HEK293 (cell line): ENCODE results near the gene DIO3.

Experiments
- CTCF ChIA-PET: fragments of 350-600 bp; formaldehyde crosslinking; extraction: SDS; loops from one replicate; lab custom pipeline; 2021; ENCODE audit warnings: antibody characterized with exemption; lab: Yijun Ruan, JAX
- POLR2A ChIA-PET: fragments of 300-600 bp; formaldehyde crosslinking; extraction: SDS; loops from one replicate; lab custom pipeline; 2020; ENCODE audit warnings: antibody characterized with exemption, inconsistent platforms; lab: Yijun Ruan, JAX
- H3K27ac ChIP-seq: fragments of 200-500 bp; sonication (Bioruptor generic); 2 replicates; pipeline ENCODE4 v1.5.1; 2014; ENCODE audit warnings: low read depth, low read length, control low read depth, inconsistent platforms; ENCODE audit errors: extremely low read depth
- H3K36me3 ChIP-seq, 2 experiments: fragments of 200-500 bp in 1 of 2; sonication (Bioruptor generic) in 1 of 2; 1 replicate in 1 of 2; 2 replicates in 1 of 2; pipeline ENCODE4 v1.5.1; 2014 to 2017; ENCODE audit warnings: inconsistent platforms in 2 of 2, low read length in 2 of 2; ENCODE audit not compliant: control insufficient read depth in 2 of 2, insufficient read depth in 1 of 2
- H3K4me1 ChIP-seq: fragments of 200-500 bp; sonication (Bioruptor generic); 2 replicates; pipeline ENCODE4 v1.5.1; 2014; ENCODE audit warnings: mild to moderate bottlenecking, low read length, inconsistent platforms; ENCODE audit not compliant: control insufficient read depth, insufficient read depth
- H3K4me3 ChIP-seq: 2 replicates; pipeline ENCODE4 v1.5.1; 2011; ENCODE audit warnings: low read depth, mild to moderate bottlenecking, control low read depth, low read length, moderate library complexity
- H3K9me3 ChIP-seq: fragments of 200-500 bp; sonication (Bioruptor generic); 2 replicates; pipeline ENCODE4 v1.5.1; 2014; ENCODE audit warnings: low read depth, low read length, inconsistent platforms; ENCODE audit not compliant: control insufficient read depth, insufficient read depth
- GLI4 ChIP-seq: fragments of 450-650 bp; formaldehyde crosslinking; IDR thresholded peaks from 2 replicates; pipeline ENCODE4 v1.5.1; 2016; ENCODE audit warnings: missing biosample characterization, missing genetic modification characterization
- GLIS1 ChIP-seq: fragments of 450-650 bp; formaldehyde crosslinking; IDR thresholded peaks from 2 replicates; pipeline ENCODE4 v1.5.1; 2016; ENCODE audit warnings: missing biosample characterization, missing genetic modification characterization
- KLF10 ChIP-seq: fragments of 450-650 bp; IDR thresholded peaks from 2 replicates; pipeline ENCODE4 v1.5.1; 2018; ENCODE audit warnings: missing biosample characterization, mild to moderate bottlenecking, missing genetic modification characterization
- MEIS1 ChIP-seq: sonication (generic); formaldehyde crosslinking; IDR thresholded peaks from 2 replicates; pipeline ENCODE4 v1.8.1; 2022; ENCODE audit warnings: missing genetic modification reagents, mild to moderate bottlenecking, borderline replicate concordance
- MZF1 ChIP-seq: fragments of 450-650 bp; formaldehyde crosslinking; IDR thresholded peaks from 2 replicates; pipeline ENCODE4 v1.5.1; 2017; ENCODE audit warnings: missing biosample characterization, missing genetic modification characterization, borderline replicate concordance
- PRDM2 ChIP-seq: fragments of 450-650 bp; formaldehyde crosslinking; IDR thresholded peaks from 2 replicates; pipeline ENCODE4 v1.5.1; 2016; ENCODE audit warnings: missing biosample characterization, missing genetic modification characterization, borderline replicate concordance
- SP2 ChIP-seq: fragments of 450-650 bp; formaldehyde crosslinking; IDR thresholded peaks from 2 replicates; pipeline ENCODE4 v1.5.1; 2016; ENCODE audit warnings: missing biosample characterization, missing genetic modification characterization
- TSHZ1 ChIP-seq: fragments of 450-650 bp; formaldehyde crosslinking; IDR thresholded peaks from 2 replicates; pipeline ENCODE4 v1.5.1; 2016; ENCODE audit warnings: missing biosample characterization, missing genetic modification characterization, borderline replicate concordance
- ZBTB1 ChIP-seq: fragments of 450-650 bp; formaldehyde crosslinking; IDR thresholded peaks from 2 replicates; pipeline ENCODE4 v1.5.1; 2016; ENCODE audit warnings: missing biosample characterization, missing genetic modification characterization
- ZBTB26 ChIP-seq: fragments of 450-650 bp; formaldehyde crosslinking; optimal IDR thresholded peaks from 2 replicates; pipeline ENCODE3; 2016; ENCODE audit warnings: missing biosample characterization, mild to moderate bottlenecking, missing genetic modification characterization
- ZFP37 ChIP-seq: fragments of 450-650 bp; formaldehyde crosslinking; IDR thresholded peaks from 2 replicates; pipeline ENCODE4 v1.5.1; 2016; ENCODE audit warnings: missing biosample characterization, missing genetic modification characterization
- ZNF394 ChIP-seq: fragments of 450-650 bp; formaldehyde crosslinking; IDR thresholded peaks from 2 replicates; pipeline ENCODE4 v1.5.1; 2016; ENCODE audit warnings: missing biosample characterization, missing genetic modification characterization, mild to moderate bottlenecking, moderate library complexity, borderline replicate concordance
- ZNF449 ChIP-seq: fragments of 450-650 bp; formaldehyde crosslinking; IDR thresholded peaks from 2 replicates; pipeline ENCODE4 v1.5.1; 2017; ENCODE audit warnings: missing biosample characterization, mild to moderate bottlenecking, missing genetic modification characterization, moderate library complexity
- ZNF610 ChIP-seq: fragments of 450-650 bp; formaldehyde crosslinking; IDR thresholded peaks from 2 replicates; pipeline ENCODE4 v1.5.1; 2016; ENCODE audit warnings: missing biosample characterization, missing genetic modification characterization, borderline replicate concordance
- ZNF777 ChIP-seq: fragments of 450-650 bp; formaldehyde crosslinking; IDR thresholded peaks from 2 replicates; pipeline ENCODE4 v1.5.1; 2017; ENCODE audit warnings: missing biosample characterization, missing genetic modification characterization, borderline replicate concordance
- ZNF843 ChIP-seq: fragments of 450-650 bp; formaldehyde crosslinking; IDR thresholded peaks from 2 replicates; pipeline ENCODE4 v1.5.1; 2016; ENCODE audit warnings: missing biosample characterization, missing genetic modification characterization

DIO3 gene

DNA sequence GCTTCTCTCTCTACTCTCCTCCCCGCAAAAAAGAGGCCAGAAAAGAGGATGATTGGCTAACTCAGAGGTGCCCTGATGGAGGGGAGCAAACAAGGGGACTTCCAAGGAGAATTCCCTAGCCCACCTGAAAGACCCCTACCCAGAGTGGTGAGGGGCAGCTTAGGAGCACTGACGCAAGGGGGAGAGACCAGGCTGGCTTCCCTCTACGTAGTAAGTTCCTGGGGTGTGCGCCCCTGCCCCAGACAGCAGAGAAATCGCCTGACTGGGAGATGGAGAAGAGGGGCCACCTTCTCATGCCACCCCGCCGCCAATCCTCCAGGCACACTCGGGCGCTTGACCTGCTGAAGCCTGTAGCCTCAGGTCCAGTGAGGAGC is 2.1 kb upstream of the DIO3 start:
- Histone ChIP-seq H3K27ac (no peak overlapping the region), H3K36me3 (no peaks in the 10 kb centered on the region), H3K4me3 (no peak overlapping the region), H3K4me1 (no peaks in the 10 kb centered on the region; the same call in 1 of the 2 replicates), H3K9me3 (no peaks in the 10 kb centered on the region)
- TF ChIP-seq ZBTB1 (tag by site-specific recombination) (no peak), ZNF610 (tag by site-specific recombination) (no peak), GLI4 (tag by site-specific recombination) (no peak)
- POLR2A ChIA-PET = no interaction called here
- CTCF ChIA-PET = interaction anchor here (0.7 kb wide), 1 partner anchor 109 kb away, joined by 3 read pairs; no protein-coding TSS in a partner anchor

DNA sequence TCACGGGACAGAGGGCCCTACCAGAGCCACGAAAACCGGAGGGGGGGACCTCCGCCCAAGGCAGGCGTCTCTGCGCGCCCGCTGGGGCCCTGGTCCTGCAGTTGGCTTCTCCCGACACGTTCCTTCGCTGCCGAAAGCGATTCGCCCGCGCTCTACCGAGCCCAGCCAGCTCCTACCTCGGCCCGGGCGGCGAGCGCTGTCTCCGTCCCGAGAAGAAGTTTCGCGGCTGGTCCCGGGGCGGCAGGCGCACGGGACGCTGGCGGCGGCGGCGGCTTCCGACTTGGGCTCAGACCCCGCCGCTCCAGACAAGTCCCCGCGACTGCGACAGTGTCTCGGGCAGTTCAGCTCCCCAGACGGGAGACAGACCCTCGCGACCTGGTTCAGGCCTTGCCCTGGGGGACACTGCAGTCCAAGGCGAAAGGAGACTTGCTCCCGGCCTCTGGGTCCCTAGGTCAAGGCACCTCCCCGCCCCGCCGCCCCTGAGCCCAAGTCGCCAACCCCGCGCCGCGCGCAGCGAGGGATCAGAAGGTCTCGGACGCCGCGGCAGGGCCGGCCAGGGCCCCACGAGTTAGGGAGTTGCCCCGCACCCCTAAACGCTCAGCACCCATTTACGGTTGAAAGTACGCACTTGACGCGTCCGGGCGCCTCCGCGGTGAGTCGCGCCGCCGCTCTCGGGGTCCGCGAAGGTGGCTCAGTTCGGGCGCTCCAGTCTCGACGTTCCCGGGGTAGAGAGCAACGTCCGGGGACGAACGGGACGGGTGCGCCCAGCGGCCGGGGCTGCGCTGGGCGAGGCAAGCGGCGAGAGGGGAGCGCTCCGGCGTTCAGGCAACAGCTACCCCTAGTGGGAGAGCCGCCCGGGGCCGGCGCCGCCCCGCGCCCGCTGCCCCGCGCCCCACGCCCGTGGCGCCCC is 1.4 kb upstream of the DIO3 start:
- peak overlapping the region; percentile 2 for H3K4me3 ChIP-seq
- H3K4me1 ChIP-seq = no peaks in the 10 kb centered on the region; the same call in 1 of the 2 replicates
- no peak overlapping the region for H3K27ac ChIP-seq
- no peaks in the 10 kb centered on the region for H3K9me3 ChIP-seq
- POLR2A ChIA-PET = no interaction called here
- CTCF ChIA-PET = interaction anchor here (0.7 kb wide), 1 partner anchor 110 kb away, joined by 3 read pairs; no protein-coding TSS in a partner anchor
- H3K36me3 ChIP-seq = no peaks in the 10 kb centered on the region
- TF ChIP-seq MZF1 (tag by site-specific recombination) = no peak
- TF ChIP-seq ZNF449 (tag by site-specific recombination) = 0 out of 2 replicates have a peak, but pooled peaks have one; percentile 29
- TF ChIP-seq ZBTB26 (tag by site-specific recombination) = peak; percentile 23
- no peak for TF ChIP-seq KLF10 (tag by site-specific recombination)

DNA sequence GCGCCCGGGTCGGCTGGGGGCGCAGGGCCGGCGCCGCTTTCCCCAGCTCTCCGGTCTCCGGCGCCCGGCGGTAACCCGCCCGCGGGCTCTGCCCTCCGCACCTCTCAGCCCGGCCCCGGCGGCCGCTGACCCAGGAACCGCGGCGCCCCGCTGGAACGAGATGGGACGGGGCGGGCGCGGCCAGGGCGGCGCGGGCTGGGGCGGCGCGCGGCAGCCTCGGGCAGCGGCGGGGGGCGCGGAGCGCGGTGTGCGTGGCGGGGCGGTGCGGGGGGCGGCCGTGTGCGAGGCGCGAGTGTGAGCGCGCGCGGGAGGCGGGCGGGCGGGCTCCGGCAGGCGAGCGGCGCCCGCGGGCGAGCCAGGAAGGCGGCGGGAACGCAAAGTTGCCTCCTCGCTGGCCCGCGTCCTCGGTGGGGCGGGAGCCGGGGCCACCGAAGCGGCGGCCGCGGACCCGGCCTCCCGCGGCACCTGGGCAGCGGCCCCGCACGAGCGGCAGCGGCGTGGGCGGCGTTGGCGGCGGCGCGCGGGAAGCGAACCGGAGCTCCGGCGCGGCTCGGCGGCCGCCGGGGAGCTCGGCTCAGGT is 671 bp upstream of the DIO3 start:
- ChIA-PET POLR2A (no interaction called here), CTCF (no interaction called here)
- Histone ChIP-seq H3K27ac (no peak overlapping the region), H3K4me3 (no peak overlapping the region), H3K36me3 (no peaks in the 10 kb centered on the region), H3K9me3 (no peaks in the 10 kb centered on the region), H3K4me1 (no peaks in the 10 kb centered on the region; the same call in 1 of the 2 replicates)
- TF ChIP-seq ZNF843 (tag by site-specific recombination) = no peak
- TF ChIP-seq PRDM2 = no peak
- no peak for TF ChIP-seq ZNF777 (tag by site-specific recombination)
- TF ChIP-seq ZFP37 (tag by site-specific recombination) = no peak
- TF ChIP-seq TSHZ1 = no peak
- no peak for TF ChIP-seq GLIS1 (tag by site-specific recombination)
- no peak for TF ChIP-seq SP2 (tag by site-specific recombination)
- no peak for TF ChIP-seq MEIS1 (CRISPR knock-in tag)
- TF ChIP-seq ZNF394 (tag by site-specific recombination) = no peak
